ENCODE measurements around the gene GPS2. TPM values are rescaled to one million over a fixed set of nuclear protein-coding genes. Genes with fewer than 3 reads are reported as not detected.
A peak's percentile ranks its signal among the peaks of the same experiment; 100 is the strongest.

GPS2 gene
- total RNA-seq, 1 experiment from 2014 or later = 61.1 TPM

- Mint-ChIP-seq H3K27ac (ENCODE audit: unreplicated experiment) (no peak overlapping the region), H3K9me3 (ENCODE audit: low read depth, unreplicated experiment) (no peaks in the 10 kb centered on the region), H3K36me3 (ENCODE audit: insufficient read depth, unreplicated experiment) (peaks cover 14% of the 10 kb centered on the region), H3K27me3 (ENCODE audit: unreplicated experiment) (peaks cover 45% of the 10 kb centered on the region), H3K4me1 (ENCODE audit: low read depth, unreplicated experiment) (peaks cover 12% of the 10 kb centered on the region), H3K4me3 (ENCODE audit: low read depth, unreplicated experiment) (no peak overlapping the region)
- no TSS peak for BruUV-seq (replicated peaks)
- intact Hi-C loops (cut with micrococcal nuclease; ENCODE audit: unreplicated experiment) = no loop called here
- CTCF ChIA-PET = no interaction called here
- TF ChIP-seq, protein P1, sequence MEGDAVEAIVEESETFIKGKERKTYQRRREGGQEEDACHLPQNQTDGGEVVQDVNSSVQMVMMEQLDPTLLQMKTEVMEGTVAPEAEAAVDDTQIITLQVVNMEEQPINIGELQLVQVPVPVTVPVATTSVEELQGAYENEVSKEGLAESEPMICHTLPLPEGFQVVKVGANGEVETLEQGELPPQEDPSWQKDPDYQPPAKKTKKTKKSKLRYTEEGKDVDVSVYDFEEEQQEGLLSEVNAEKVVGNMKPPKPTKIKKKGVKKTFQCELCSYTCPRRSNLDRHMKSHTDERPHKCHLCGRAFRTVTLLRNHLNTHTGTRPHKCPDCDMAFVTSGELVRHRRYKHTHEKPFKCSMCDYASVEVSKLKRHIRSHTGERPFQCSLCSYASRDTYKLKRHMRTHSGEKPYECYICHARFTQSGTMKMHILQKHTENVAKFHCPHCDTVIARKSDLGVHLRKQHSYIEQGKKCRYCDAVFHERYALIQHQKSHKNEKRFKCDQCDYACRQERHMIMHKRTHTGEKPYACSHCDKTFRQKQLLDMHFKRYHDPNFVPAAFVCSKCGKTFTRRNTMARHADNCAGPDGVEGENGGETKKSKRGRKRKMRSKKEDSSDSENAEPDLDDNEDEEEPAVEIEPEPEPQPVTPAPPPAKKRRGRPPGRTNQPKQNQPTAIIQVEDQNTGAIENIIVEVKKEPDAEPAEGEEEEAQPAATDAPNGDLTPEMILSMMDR (IDR thresholded peaks at IDR 0.05; ENCODE audit: unreplicated experiment) = no peak
- no peak for DNase-seq
These were observed 30.2 kb downstream of the GPS2 start for GRCh38 chr17:7284911-7285310.

- TF ChIP-seq, protein P1 (IDR thresholded peaks at IDR 0.05; ENCODE audit: unreplicated experiment) = no peak
- no TSS peak for BruUV-seq (replicated peaks)
- Mint-ChIP-seq H3K27ac (ENCODE audit: unreplicated experiment) (no peak overlapping the region), H3K4me1 (ENCODE audit: low read depth, unreplicated experiment) (peaks cover 16% of the 10 kb centered on the region), H3K9me3 (ENCODE audit: low read depth, unreplicated experiment) (no peaks in the 10 kb centered on the region), H3K4me3 (ENCODE audit: low read depth, unreplicated experiment) (no peak overlapping the region), H3K36me3 (ENCODE audit: insufficient read depth, unreplicated experiment) (peaks cover 14% of the 10 kb centered on the region), H3K27me3 (ENCODE audit: unreplicated experiment) (peaks cover 42% of the 10 kb centered on the region)
- CTCF ChIA-PET = no interaction called here
- intact Hi-C loops (cut with micrococcal nuclease; ENCODE audit: unreplicated experiment) = no loop called here
- DNase-seq = no peak
These were observed 31.5 kb downstream of the GPS2 start for GRCh38 chr17:7283471-7284216.

DNA sequence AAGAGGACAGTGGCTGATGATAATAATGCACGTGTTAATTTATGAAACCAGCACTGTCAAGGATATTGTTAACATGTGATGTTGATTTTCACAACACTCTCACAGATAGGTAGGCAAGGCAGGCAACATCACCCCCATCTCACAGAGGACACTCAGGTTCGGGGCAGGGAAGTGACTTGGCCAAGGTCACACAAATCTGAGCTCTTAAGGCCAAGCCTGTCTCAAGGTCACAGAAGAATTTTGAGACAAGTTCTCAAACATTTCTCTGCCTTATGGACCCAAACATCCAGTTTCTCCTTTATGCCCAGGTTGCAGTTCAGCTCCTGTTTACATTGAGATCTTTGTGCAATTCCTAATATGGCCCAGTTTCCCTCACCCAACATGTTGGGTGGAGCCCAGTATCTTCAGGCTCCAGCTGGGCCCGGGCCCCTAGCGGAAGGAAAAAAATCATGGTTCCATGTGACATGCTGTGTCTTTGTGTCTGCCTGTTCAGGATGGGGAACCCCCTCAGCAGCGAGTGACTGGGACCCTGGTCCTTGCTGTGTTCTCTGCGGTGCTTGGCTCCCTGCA lies 32.3 kb downstream of the GPS2 start:
- H3K27me3 Mint-ChIP-seq (ENCODE audit: unreplicated experiment) = peaks cover 34% of the 10 kb centered on the region
- H3K4me1 Mint-ChIP-seq (ENCODE audit: low read depth, unreplicated experiment) = peaks cover 16% of the 10 kb centered on the region
- no peak for DNase-seq
- BruUV-seq (replicated peaks) = no TSS peak
- peak overlapping the region; percentile 19 for H3K4me3 Mint-ChIP-seq (ENCODE audit: low read depth, unreplicated experiment)
- TF ChIP-seq, protein P1 (IDR thresholded peaks at IDR 0.05; ENCODE audit: unreplicated experiment) = no peak
- intact Hi-C loops (cut with micrococcal nuclease; ENCODE audit: unreplicated experiment) = no loop called here
- H3K9me3 Mint-ChIP-seq (ENCODE audit: low read depth, unreplicated experiment) = no peaks in the 10 kb centered on the region
- peaks cover 14% of the 10 kb centered on the region for H3K36me3 Mint-ChIP-seq (ENCODE audit: insufficient read depth, unreplicated experiment)
- CTCF ChIA-PET = no interaction called here
- no peak overlapping the region for H3K27ac Mint-ChIP-seq (ENCODE audit: unreplicated experiment)

DNA sequence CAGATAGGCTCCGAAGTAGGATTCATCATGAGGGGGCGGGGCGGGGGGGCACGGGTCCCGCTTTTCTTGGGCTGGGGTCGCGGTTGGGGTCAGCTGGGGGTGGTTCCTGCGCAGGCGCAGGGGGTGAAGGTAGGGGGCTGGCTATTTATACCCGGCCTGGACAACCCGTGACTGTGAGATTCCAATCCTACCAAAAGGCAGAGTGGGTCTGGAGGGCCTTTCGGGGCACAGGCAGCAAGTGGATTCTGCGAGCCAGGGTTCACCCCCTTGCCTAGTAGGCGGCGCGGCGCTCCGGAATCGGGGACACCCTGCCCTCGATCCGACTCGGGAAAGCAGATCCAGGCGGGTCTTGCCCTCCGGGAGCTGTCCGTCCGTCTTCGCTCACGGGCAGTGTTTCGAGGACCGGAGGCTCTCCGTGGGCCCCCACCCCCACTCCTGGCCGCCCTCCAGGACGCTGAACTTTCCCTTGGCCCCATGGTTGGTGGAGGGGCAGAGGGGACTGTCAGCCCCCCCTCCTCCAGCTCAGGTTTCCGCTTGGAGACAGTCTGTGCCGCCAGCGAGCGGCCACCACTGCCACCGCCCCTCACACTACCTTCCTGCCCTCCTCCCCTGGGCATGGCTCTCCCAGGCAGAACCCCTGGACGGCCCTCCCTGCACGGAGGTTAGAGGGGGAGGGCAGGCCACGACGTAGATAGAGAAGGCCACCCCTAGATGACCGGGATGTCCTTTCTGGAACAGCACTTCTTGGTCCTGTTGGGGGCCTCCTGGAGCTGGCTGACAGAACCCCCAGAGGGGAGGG lies 33.0 kb downstream of the GPS2 start:
- Mint-ChIP-seq H3K36me3 (ENCODE audit: insufficient read depth, unreplicated experiment) (peaks cover 14% of the 10 kb centered on the region), H3K27ac (ENCODE audit: unreplicated experiment) (no peak overlapping the region), H3K4me1 (ENCODE audit: low read depth, unreplicated experiment) (peaks cover 16% of the 10 kb centered on the region), H3K9me3 (ENCODE audit: low read depth, unreplicated experiment) (no peaks in the 10 kb centered on the region), H3K4me3 (ENCODE audit: low read depth, unreplicated experiment) (peak overlapping the region; percentile 75), H3K27me3 (ENCODE audit: unreplicated experiment) (peaks cover 27% of the 10 kb centered on the region)
- DNase-seq = no peak
- CTCF ChIA-PET = no interaction called here
- TF ChIP-seq, protein P1 (IDR thresholded peaks at IDR 0.05; ENCODE audit: unreplicated experiment) = no peak
- BruUV-seq (replicated peaks) = no TSS peak
- intact Hi-C loops (cut with micrococcal nuclease; ENCODE audit: unreplicated experiment) = loop anchor here (2.0 kb wide), 1 partner anchor 13 kb away; the partner anchor contains the start of gene YBX2

All from Calu3 (cell line).